Activated CD8-positive, alpha-beta T cell treated with anti-CD3 and anti-CD28 coated beads for 36 hours (primary cell): Measurements from ENCODE around the gene PDGFB. TPM values are rescaled to one million over a fixed set of nuclear protein-coding genes. Genes with fewer than 3 reads are reported as not detected.

ENCODE experiments used
- ATAC-seq: fragments of 200-7000 bp; cut with Tn5 transposase; one replicate; pipeline ENCODE4 v1.10.0; 2021; ENCODE audit warnings: mild to moderate bottlenecking, moderate library complexity
- CTCF ChIA-PET: fragments of 350-600 bp; sonication (Branson Sonifier 250); formaldehyde crosslinking; loops from one replicate; lab custom pipeline; 2021; ENCODE audit warnings: antibody characterized with exemption; lab: Charles Lee
- POLR2A ChIA-PET: fragments of 350-600 bp; sonication (Branson Sonifier 250); formaldehyde crosslinking; loops from one replicate; lab custom pipeline; 2021; ENCODE audit warnings: antibody characterized with exemption; lab: Charles Lee
- DNase-seq: peaks from one replicate; pipeline ENCODE4 v3.0.0-alpha.2; 2020
- H3K27ac Mint-ChIP-seq: one replicate; pipeline ENCODE4 v1.8.0; 2021; ENCODE audit warnings: mild to moderate bottlenecking, mixed read lengths
- H3K27me3 Mint-ChIP-seq: one replicate; pipeline ENCODE4 v1.8.0; 2021; ENCODE audit warnings: mixed read lengths
- H3K36me3 Mint-ChIP-seq: one replicate; pipeline ENCODE4 v1.8.0; 2021; ENCODE audit warnings: low read depth, mixed read lengths
- H3K4me1 Mint-ChIP-seq: one replicate; pipeline ENCODE4 v1.8.0; 2021; ENCODE audit warnings: low read depth, mixed read lengths
- H3K4me3 Mint-ChIP-seq: one replicate; pipeline ENCODE4 v1.8.0; 2021; ENCODE audit warnings: mild to moderate bottlenecking, moderate library complexity, mixed read lengths
- H3K9me3 Mint-ChIP-seq: one replicate; pipeline ENCODE4 v1.8.0; 2021; ENCODE audit warnings: mixed read lengths
- CTCF ChIP-seq: fragments of 200-600 bp; IDR thresholded peaks from one replicate; pipeline ENCODE4 v1.8.0; 2022; ENCODE audit warnings: antibody characterized with exemption, mild to moderate bottlenecking
- intact Hi-C: fragments of 100-400 bp; cut with micrococcal nuclease; formaldehyde crosslinking; loops from one replicate; pipeline ENCODE4 v1.10.0; 2022
- total RNA-seq, 2 experiments: library from RNA; stranded (reverse); gene quantifications; one replicate each; pipeline ENCODE4 v1.2.3, GENCODE V29; 2021

PDGFB gene
- total RNA-seq, 2 experiments from 2014 or later, result 1.7 to 3.0 TPM

GRCh38 chr22:39183991-39184585 lies 60.7 kb downstream of the PDGFB start:
- ChIA-PET POLR2A (interaction anchor here (1.8 kb wide), 1 partner anchor 135 kb away, joined by 4 read pairs; the partner anchor contains the start of gene RPL3), CTCF (interaction anchor here (3.0 kb wide), 1 partner anchor 13 kb away, joined by 20 read pairs; no protein-coding TSS in a partner anchor)
- intact Hi-C loops, result no loop called here
- no peak overlapping the region for H3K27ac Mint-ChIP-seq
- DNase-seq, result no peak
- no peaks in the 10 kb centered on the region for H3K4me1 Mint-ChIP-seq
- no peak for TF ChIP-seq CTCF
- H3K36me3 Mint-ChIP-seq, result no peaks in the 10 kb centered on the region
- H3K9me3 Mint-ChIP-seq, result no peaks in the 10 kb centered on the region
- H3K27me3 Mint-ChIP-seq, result no peaks in the 10 kb centered on the region
- ATAC-seq, result no peak
- no peak overlapping the region for H3K4me3 Mint-ChIP-seq

- Mint-ChIP-seq H3K9me3 (no peaks in the 10 kb centered on the region), H3K27me3 (no peaks in the 10 kb centered on the region), H3K4me1 (peaks cover 8% of the 10 kb centered on the region), H3K36me3 (no peaks in the 10 kb centered on the region), H3K27ac (no peak overlapping the region), H3K4me3 (no peak overlapping the region)
- no peak for DNase-seq
- intact Hi-C loops, result no loop called here
- ChIA-PET CTCF (interaction anchor here (0.9 to 3.0 kb wide), 3 partner anchors 12 to 129 kb away, joined by 3 to 20 read pairs (median 3); no protein-coding TSS in a partner anchor), POLR2A (interaction anchor here (0.6 to 1.2 kb wide), 2 partner anchors 136 to 1549 kb away, joined by 3 read pairs; no protein-coding TSS in a partner anchor)
- TF ChIP-seq CTCF, result no peak
- ATAC-seq, result no peak
These were observed 62.2 kb downstream of the PDGFB start for GRCh38 chr22:39182478-39183030.

GRCh38 chr22:39181778-39182177 lies 63.0 kb downstream of the PDGFB start:
- DNase-seq (no peak), ATAC-seq (no peak)
- ChIA-PET POLR2A (interaction anchor here (1.2 kb wide), 1 partner anchor 137 kb away, joined by 3 read pairs; no protein-coding TSS in a partner anchor), CTCF (interaction anchor here (0.9 to 3.0 kb wide), 2 partner anchors 11 to 129 kb away, joined by 3 to 20 read pairs; no protein-coding TSS in a partner anchor)
- TF ChIP-seq CTCF, result no peak
- Mint-ChIP-seq H3K4me1 (peaks cover 11% of the 10 kb centered on the region), H3K27me3 (no peaks in the 10 kb centered on the region), H3K9me3 (no peaks in the 10 kb centered on the region), H3K27ac (no peak overlapping the region), H3K36me3 (no peaks in the 10 kb centered on the region), H3K4me3 (no peak overlapping the region)
- intact Hi-C loops, result no loop called here

DNA sequence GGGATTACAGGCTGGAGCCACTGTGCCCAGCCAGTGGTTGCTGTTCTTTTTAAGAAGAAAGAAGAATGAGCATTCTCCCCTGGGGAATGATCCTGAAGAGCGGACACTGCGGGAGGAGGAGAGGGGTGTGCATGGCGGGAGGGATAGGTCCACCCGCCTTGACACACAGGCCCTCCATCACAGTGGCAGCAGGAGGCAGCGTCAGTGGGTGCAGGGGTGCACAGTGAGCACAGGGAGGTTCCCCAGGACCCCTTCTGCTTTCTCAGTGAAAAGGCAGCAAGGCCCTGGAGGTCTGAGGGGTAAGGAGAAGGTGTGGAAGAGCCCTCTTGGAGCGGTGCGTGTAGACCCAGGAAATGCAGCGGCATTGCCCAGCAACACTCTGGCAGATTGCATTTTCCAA lies 63.4 kb downstream of the PDGFB start:
- Mint-ChIP-seq H3K4me3 (no peak overlapping the region), H3K4me1 (peaks cover 11% of the 10 kb centered on the region), H3K36me3 (no peaks in the 10 kb centered on the region), H3K27ac (no peak overlapping the region), H3K9me3 (no peaks in the 10 kb centered on the region), H3K27me3 (no peaks in the 10 kb centered on the region)
- intact Hi-C loops, result no loop called here
- ATAC-seq (no peak), DNase-seq (no peak)
- TF ChIP-seq CTCF, result no peak
- CTCF ChIA-PET, result interaction anchor here (3.0 kb wide), 1 partner anchor 10 kb away, joined by 20 read pairs; no protein-coding TSS in a partner anchor
- POLR2A ChIA-PET, result no interaction called here

- no peak for TF ChIP-seq CTCF
- H3K4me1 Mint-ChIP-seq, result peaks cover 16% of the 10 kb centered on the region
- no peak overlapping the region for H3K27ac Mint-ChIP-seq
- CTCF ChIA-PET, result interaction anchor here (1.5 kb wide), 2 partner anchors 10 to 131 kb away, joined by 3 read pairs; no protein-coding TSS in a partner anchor
- POLR2A ChIA-PET, result interaction anchor here (0.6 kb wide), 1 partner anchor 79 kb away, joined by 3 read pairs; no protein-coding TSS in a partner anchor
- H3K4me3 Mint-ChIP-seq, result no peak overlapping the region
- no peak for ATAC-seq
- no peaks in the 10 kb centered on the region for H3K27me3 Mint-ChIP-seq
- H3K9me3 Mint-ChIP-seq, result no peaks in the 10 kb centered on the region
- intact Hi-C loops, result no loop called here
- H3K36me3 Mint-ChIP-seq, result no peaks in the 10 kb centered on the region
- DNase-seq, result no peak
These were observed 64.9 kb downstream of the PDGFB start for GRCh38 chr22:39179841-39180335.
